ENCODE data around the gene TTC23L.

Gene TTC23L

DNA sequence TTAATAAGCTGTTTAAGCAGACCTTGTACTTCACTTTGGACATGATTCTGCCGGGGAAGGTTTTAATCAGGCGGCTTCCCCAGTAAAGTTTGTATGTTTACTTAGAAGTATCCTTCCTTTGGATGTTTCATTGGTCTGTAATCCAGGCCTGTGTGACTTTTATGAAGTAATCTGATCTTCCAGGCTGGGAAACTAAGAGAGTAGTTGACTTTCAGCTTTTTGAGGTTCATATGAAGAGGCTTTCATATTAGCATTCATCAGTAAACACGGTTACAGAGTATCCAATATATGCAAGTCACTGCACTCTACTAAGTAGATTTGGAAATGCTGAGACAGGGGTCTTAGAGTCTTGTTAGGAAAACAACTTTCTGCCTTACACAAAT is 91.5 kb downstream of the TTC23L start:
- DNase-seq (ENCODE audit: low read depth in 2 of 2) = peak; percentile 20 to 54
- peak overlapping the region; percentile 78 to 81 for H3K4me3 ChIP-seq (replicated peaks in 1 of 2; ENCODE audit: low read depth in 2 of 2, low read length in 2 of 2)
- TF ChIP-seq, protein P1, sequence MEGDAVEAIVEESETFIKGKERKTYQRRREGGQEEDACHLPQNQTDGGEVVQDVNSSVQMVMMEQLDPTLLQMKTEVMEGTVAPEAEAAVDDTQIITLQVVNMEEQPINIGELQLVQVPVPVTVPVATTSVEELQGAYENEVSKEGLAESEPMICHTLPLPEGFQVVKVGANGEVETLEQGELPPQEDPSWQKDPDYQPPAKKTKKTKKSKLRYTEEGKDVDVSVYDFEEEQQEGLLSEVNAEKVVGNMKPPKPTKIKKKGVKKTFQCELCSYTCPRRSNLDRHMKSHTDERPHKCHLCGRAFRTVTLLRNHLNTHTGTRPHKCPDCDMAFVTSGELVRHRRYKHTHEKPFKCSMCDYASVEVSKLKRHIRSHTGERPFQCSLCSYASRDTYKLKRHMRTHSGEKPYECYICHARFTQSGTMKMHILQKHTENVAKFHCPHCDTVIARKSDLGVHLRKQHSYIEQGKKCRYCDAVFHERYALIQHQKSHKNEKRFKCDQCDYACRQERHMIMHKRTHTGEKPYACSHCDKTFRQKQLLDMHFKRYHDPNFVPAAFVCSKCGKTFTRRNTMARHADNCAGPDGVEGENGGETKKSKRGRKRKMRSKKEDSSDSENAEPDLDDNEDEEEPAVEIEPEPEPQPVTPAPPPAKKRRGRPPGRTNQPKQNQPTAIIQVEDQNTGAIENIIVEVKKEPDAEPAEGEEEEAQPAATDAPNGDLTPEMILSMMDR (IDR thresholded peaks at IDR 0.05; ENCODE audit: low read depth, low read length) = no peak

DNA sequence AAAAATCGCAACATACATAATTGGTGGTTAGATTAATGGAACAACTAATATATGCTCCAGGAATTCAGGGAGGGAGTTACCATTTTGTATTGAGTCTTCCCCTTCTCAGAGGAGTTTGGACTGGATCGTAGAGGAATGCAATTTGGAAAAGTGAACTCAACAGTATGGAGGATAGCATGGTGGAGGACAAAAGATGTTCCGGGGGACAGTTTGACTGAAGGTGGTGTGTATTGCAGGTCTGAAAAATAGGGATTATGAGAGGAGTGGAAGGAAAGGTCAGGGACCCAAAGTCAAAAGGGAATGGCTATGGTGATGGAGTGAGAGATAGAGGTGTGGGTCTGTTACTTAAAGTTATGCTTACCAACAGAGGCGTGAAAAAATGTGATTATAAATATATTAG is 91.9 kb downstream of the TTC23L start:
- H3K4me3 ChIP-seq (replicated peaks in 1 of 2; ENCODE audit: low read depth in 2 of 2, low read length in 2 of 2) = peak overlapping the region; percentile 78 to 81
- TF ChIP-seq, protein P1 (IDR thresholded peaks at IDR 0.05; ENCODE audit: low read depth, low read length) = no peak
- no peak for DNase-seq (ENCODE audit: low read depth in 2 of 2)

DNA sequence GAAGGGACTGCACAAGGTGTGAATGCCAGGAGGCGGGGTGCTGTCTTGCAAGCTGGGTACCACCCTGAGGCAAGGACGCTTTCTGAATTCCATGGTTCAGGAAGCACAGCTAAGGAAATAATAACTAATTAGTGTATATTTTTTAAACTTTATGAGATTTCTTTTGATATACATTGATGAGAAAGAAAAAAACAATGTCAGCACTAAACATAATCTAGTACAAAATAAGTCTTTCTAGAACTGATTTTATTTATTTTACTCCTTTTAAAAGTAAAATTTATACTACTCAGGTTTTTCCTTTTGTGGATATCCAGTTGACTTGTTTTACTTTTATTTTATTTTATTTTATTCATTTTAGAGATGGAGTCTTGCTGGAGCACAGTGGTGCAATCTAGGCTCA is 94.0 kb downstream of the TTC23L start:
- no peak for DNase-seq (ENCODE audit: low read depth in 2 of 2)
- TF ChIP-seq, protein P1 (IDR thresholded peaks at IDR 0.05; ENCODE audit: low read depth, low read length) = no peak
- no peak overlapping the region for H3K4me3 ChIP-seq (replicated peaks in 1 of 2; ENCODE audit: low read depth in 2 of 2, low read length in 2 of 2)

DNA sequence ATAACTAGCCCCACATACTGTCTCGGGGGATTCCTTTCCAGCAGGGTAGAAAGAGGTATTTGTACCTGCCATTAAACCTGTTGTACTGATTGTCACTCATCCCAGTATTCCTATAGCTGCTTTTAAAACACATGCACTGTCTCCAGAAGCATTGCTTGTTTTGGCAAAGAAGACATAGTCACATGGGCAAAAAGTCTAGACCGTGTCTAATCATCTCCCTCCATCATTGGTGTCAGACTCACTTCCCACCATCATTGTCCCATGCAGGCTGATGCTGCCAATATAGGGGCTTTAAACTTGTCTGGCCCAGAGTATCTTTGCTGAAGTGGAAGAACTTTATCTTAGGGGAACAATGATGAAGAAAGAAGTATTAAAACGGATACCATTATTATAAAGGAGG is 103.0 kb downstream of the TTC23L start:
- no peak for DNase-seq (ENCODE audit: low read depth in 2 of 2)
- TF ChIP-seq, protein P1 (IDR thresholded peaks at IDR 0.05; ENCODE audit: low read depth, low read length) = no peak
- H3K4me3 ChIP-seq (replicated peaks in 1 of 2; ENCODE audit: low read depth in 2 of 2, low read length in 2 of 2) = no peak overlapping the region

DNA sequence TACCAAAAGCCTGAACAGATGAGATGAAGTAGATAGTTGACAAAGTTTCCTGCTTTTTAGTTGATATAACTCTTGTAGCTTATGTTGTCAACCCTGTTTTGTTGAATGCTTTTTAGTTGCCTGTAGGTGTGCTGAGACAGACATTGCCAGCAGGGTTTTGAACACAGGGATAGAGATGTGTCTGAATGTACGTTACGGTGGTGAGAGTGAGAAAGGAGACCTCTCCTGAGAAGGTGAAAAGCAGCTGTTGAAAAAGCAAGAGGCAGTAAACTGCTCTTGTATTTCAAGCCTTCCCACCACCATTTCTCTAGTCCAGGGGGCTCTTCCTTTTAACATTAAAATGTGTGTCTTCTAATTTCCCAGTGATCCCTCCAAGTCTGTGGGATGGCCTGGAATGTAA is 105.1 kb downstream of the TTC23L start:
- no peak overlapping the region for H3K4me3 ChIP-seq (replicated peaks in 1 of 2; ENCODE audit: low read depth in 2 of 2, low read length in 2 of 2)
- DNase-seq (ENCODE audit: low read depth in 2 of 2) = no peak
- TF ChIP-seq, protein P1 (IDR thresholded peaks at IDR 0.05; ENCODE audit: low read depth, low read length) = no peak

DNA sequence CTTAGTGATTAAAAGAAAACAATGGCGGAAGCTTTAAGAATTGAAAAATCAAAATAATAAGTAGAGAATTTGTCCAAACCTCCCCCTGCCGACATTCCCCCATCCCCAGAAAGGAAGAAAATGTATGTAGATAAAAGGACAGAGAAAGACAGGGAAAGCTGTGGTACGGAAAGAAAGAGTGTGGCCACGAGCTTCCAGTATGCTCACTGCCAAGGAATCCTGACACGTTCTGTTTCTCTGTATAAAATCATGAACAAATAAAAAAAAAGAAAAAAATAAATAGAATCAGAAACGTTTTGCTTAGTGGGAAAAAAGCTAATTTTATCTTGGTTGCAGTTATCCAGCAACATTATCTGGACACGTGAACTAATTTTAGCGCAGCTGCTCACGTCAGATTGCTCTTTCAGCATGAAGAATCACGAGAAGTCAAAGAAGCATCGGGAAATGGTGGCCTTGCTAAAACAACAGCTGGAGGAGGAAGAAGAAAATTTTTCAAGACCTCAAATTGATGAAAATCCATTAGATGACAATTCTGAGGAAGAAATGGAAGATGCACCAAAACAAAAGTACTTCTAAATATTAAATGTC is 105.6 kb downstream of the TTC23L start:
- no peak for DNase-seq (ENCODE audit: low read depth in 2 of 2)
- TF ChIP-seq, protein P1 (IDR thresholded peaks at IDR 0.05; ENCODE audit: low read depth, low read length) = no peak
- no peak overlapping the region for H3K4me3 ChIP-seq (replicated peaks in 1 of 2; ENCODE audit: low read depth in 2 of 2, low read length in 2 of 2)
